HG02938 (cell line): Measurements from ENCODE around the gene KREMEN1.

Experiments
- ATAC-seq: cut with Tn5 transposase; IDR thresholded peaks from one replicate; pipeline ENCODE4 v1.9.1; 2021; ENCODE audit warnings: mild to moderate bottlenecking, moderate library complexity; ENCODE audit not compliant: unreplicated experiment

Gene KREMEN1

GRCh38 chr22:29203488-29204454 is 130.9 kb downstream of the KREMEN1 start:
- ATAC-seq: no peak

- ATAC-seq: no peak
Observed at GRCh38 chr22:29204455-29205183, 131.8 kb downstream of the KREMEN1 start.

- no peak for ATAC-seq
Observed at GRCh38 chr22:29205252-29205593, 132.4 kb downstream of the KREMEN1 start.

DNA sequence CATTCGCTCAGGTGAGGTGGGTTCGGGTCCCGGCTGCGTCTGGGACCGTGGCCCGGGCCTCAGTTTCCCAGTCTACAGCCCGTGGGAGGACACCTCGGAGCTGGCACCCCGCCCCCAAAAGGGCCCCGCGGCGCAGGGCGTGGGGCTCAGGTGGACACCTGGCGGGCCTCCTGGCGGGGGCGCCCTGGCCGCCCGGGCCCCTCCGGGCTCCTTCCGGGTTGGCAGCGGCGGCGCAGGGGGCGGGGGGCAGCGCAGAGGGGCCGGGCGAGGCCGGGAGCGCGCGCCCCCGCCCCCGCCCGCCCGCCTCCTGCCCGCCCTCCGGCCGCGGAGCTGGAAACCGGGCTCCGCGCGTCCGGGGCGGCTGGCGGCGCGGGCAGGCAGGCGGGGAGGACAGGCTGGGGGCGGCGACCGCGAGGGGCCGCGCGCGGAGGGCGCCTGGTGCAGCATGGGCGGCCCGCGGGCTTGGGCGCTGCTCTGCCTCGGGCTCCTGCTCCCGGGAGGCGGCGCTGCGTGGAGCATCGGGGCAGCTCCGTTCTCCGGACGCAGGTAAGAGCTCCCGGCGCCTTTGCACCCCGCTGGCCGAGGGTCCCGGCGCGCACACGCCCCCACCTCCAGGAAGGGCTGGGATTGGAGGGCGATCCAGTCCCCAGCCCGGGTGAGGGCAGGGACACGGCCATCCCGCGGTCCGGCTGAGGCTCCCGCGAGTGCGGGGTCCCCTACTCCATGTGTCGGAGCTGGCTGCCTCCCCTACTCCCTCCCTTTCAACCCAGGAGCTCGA is 132.9 kb downstream of the KREMEN1 start, which contains the start of gene EMID1:
Gene EMID1, plus strand, starts transcription at position 303 of the 778 bp plus-strand sequence. Its CDS starts 143 bp downstream, at position 446.
- no peak for ATAC-seq

- no peak for ATAC-seq
Observed at GRCh38 chr22:29206372-29207242, 133.8 kb downstream of the KREMEN1 start.

DNA sequence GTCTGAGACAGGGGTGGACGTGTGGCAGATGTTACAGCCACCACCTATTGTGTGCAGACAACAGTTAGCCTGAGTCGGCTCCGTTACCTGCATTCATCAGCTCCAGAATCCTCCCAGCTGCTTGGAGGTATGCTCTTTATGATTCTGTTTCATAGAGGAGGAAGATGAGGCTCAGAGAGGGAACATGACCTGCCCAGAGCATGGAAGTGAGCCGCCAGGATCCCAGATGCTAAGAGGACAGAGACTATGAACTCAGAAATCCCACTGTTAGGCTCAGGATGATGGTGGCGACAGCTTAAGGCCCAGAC is 134.4 kb downstream of the KREMEN1 start:
- no peak for ATAC-seq

- no peak for ATAC-seq
Observed at GRCh38 chr22:29207562-29208501, 135.0 kb downstream of the KREMEN1 start.

DNA sequence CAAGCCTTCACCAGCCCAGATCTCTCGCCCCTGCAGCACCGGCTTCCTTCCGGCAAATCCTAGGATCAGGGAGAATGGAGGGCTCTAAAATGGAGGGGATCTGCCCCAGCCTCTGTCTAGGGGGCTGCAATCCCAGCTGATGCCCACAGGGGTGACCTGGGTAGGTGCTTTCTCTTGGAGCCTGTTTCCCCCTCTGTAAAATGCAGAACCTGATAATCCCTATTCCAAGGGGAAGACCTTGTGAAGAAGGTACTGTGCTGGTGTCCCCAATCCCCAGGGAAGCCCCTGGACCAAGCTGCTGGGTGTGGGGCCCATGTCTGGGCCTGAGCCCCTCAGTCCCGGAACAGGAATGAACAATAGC is 135.6 kb downstream of the KREMEN1 start:
- ATAC-seq: no peak

- no peak for ATAC-seq
Observed at GRCh38 chr22:29208879-29209623, 136.2 kb downstream of the KREMEN1 start.

DNA sequence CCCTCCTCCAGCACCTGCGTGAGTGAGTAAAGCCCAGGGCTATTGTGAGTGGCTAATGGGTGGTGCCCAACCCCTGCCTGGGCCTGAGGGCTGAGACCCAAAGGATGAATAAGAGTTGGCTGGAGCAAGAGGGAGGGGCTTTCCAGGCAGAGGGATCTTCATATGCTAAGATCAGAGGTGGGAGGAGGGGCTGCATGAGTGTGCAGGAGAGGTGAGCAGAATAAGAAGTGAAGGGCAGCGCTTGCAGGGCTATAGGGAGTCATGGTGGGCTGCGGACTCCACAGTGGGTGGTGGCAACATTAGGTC is 136.7 kb downstream of the KREMEN1 start:
- ATAC-seq: no peak

DNA sequence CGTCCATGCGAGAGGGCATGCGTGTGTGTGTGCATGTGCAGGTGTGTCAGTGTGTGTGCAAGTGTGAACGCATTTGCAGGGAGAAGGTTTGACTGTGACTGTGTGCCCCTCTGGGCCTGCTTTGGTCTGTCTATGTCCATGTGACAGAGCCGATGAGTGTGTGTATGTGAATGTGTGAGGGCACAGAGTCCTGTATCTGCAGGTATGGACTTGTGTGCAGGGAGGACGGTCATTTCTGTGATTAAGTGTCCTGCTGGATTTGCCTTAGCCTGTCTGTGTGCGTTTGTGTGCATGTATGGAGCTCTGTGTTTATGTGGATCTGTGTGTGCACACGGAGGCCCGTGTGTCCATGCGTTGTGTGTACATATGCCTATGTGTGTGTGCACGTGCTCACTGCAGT is 138.2 kb downstream of the KREMEN1 start:
- ATAC-seq: no peak

- ATAC-seq: no peak
Observed at GRCh38 chr22:29211466-29211865, 138.6 kb downstream of the KREMEN1 start.

DNA sequence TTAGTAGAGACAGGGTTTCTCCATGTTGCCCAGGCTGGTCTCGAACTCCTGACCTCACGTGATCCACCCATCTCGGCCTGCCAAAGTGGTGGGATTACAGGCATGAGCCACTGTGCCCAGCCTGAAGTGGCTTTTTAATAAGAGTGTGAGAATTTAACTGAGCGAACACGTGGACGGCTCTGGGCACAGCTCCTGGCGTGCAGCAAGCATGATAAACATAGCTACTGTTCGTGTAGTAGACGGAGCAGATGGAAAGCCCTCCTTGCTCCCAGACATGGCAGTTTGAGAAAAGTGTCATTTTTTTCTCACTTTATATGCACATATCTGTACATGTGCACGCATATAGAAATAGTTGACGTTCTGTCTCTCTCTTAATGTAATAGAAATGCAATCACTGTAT is 139.9 kb downstream of the KREMEN1 start:
- no peak for ATAC-seq

DNA sequence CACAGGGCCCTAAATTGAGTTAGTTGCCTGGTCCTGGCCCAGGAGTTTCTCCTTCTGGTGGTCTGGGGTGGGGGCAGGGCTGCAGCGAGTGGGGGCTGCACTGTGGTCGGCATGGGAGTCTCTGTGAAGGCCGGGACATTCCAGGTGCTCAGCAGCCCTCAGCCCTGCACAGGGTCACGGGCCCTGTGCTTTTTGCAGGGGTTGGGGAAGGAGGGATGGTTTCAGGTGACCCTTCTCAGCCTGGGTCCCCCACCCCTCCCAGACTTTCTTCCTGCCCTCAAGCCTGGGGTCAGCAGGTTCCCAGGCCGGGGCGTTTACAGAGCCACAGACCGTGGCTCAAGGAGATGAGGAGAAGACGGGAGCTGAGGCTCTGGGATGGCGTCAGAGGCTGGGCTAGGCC is 140.7 kb downstream of the KREMEN1 start:
- ATAC-seq: no peak

GRCh38 chr22:29214232-29214631 is 141.4 kb downstream of the KREMEN1 start:
- ATAC-seq: no peak

DNA sequence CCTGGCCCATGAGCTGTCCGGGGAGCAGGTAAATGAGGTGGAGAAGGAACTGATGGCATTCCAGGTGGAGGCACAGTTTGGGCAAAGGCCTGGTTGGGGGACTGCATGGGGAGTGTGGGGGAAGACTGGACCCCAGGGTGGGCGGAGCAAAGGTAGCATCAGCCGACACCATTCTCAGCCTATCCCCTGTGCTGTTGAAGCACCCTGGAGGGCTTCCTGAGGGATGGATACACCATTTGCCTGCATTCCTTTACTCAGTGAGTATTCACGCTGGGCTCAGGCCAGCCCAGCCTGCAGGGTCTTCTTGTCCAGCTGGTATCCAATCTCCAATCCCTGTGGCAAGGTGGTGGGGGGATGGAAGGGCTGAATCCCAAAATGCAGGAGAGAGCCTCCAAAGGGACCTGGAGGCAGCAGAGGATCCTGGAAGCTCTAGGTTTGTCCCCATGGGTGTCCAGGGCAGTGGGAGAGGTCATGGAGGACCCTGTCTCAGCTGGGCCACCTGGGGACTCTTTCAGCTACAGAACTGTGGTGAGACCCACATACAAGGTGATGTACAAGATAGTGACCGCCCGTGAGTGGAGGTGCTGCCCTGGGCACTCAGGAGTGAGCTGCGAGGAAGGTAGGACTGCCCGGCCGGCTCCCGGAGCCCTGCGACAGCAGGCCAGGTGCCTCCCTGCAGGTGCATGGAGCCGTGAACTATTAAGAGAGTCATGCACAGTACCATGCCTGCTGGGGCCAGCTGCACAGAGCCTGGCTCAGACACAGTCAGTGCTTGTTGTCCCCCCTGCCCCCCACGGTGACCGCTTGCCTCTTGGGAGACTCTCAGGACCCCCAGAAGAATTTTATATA is 142.4 kb downstream of the KREMEN1 start:
- no peak for ATAC-seq

- ATAC-seq: no peak
Observed at GRCh38 chr22:29216011-29216872, 143.4 kb downstream of the KREMEN1 start.
